Ascending aorta (tissue), 2 donors: ENCODE data around the gene GNAI2. TPM values are rescaled to one million over a fixed set of nuclear protein-coding genes. Genes with fewer than 3 reads are reported as not detected.
A peak's percentile ranks its signal among the peaks of the same experiment; 100 is the strongest.

Experiments used
- DNase-seq, 2 donors: peaks; one replicate each; pipeline ENCODE4 v3.0.0-alpha.2; 2019; ENCODE audit warnings: low spot score in 2 of 2
- H3K27ac ChIP-seq, 2 donors: fragments of 200-600 bp; sonication (generic); one replicate each; pipeline ENCODE4 v1.5.1; 2016 to 2017; ENCODE audit warnings: mild to moderate bottlenecking in 1 of 2
- H3K27me3 ChIP-seq: fragments of 200-600 bp; sonication (generic); one replicate; pipeline ENCODE4 v1.5.1; 2017
- H3K36me3 ChIP-seq, 2 donors: fragments of 200-600 bp; sonication (generic); one replicate each; pipeline ENCODE4 v1.5.1; 2016
- H3K4me1 ChIP-seq, 2 donors: fragments of 200-600 bp; sonication (generic); one replicate each; pipeline ENCODE4 v1.5.1; 2016 to 2017; ENCODE audit warnings: mild to moderate bottlenecking in 1 of 2
- H3K4me3 ChIP-seq, 2 donors: fragments of 200-600 bp; sonication (generic); one replicate each; pipeline ENCODE4 v1.5.1; 2016 to 2017; ENCODE audit warnings: mild to moderate bottlenecking in 1 of 2
- H3K9me3 ChIP-seq, 2 donors: fragments of 200-600 bp; sonication (generic); one replicate each; pipeline ENCODE4 v1.5.1; 2016
- CTCF ChIP-seq, 3 experiments: fragments of 200-600 bp in 2 of 3; fragments of 450-650 bp in 1 of 3; sonication (generic) in 2 of 3; IDR thresholded peaks; one replicate each; pipeline ENCODE4 v1.5.1; 2016 to 2019; ENCODE audit warnings: antibody characterized with exemption in 3 of 3, mild to moderate bottlenecking in 1 of 3, moderate library complexity in 1 of 3
- intact Hi-C: fragments of 100-400 bp; cut with DNase I; formaldehyde crosslinking; loops from one replicate; pipeline ENCODE4 v1.15.1; 2023
- total RNA-seq: library from RNA; depleted of rRNA; stranded (reverse); fragments of >200 nt; gene quantifications from one replicate; pipeline ENCODE4 v1.1.0, GENCODE V29; 2016

The GNAI2 gene
- total RNA-seq, 1 donor from 2014 or later = 283 TPM

- no peak for DNase-seq
- H3K4me1 ChIP-seq = peaks cover 16 to 35% of the 10 kb centered on the region in 2 donors
- no peaks in the 10 kb centered on the region for H3K9me3 ChIP-seq
- H3K27ac ChIP-seq = peak overlapping the region; percentile 51 to 92
- H3K27me3 ChIP-seq = no peaks in the 10 kb centered on the region
- intact Hi-C loops = no loop called here
- H3K36me3 ChIP-seq = peaks cover 52 to 56% of the 10 kb centered on the region in 2 donors
- H3K4me3 ChIP-seq = no peak overlapping the region
- TF ChIP-seq CTCF (IDR thresholded peaks at IDR 0.05) = peak; percentile 27 to 44 (median 41)
These were observed 21.2 kb downstream of the GNAI2 start for GRCh38 chr3:50256978-50257890.

- H3K36me3 ChIP-seq = peaks cover 43 to 47% of the 10 kb centered on the region in 2 donors
- intact Hi-C loops = no loop called here
- peak overlapping the region; percentile 39 to 51 for H3K27ac ChIP-seq
- TF ChIP-seq CTCF (IDR thresholded peaks at IDR 0.05) = no peak
- H3K4me1 ChIP-seq = peaks cover 16 to 35% of the 10 kb centered on the region in 2 donors
- no peak for DNase-seq
- no peaks in the 10 kb centered on the region for H3K9me3 ChIP-seq
- H3K27me3 ChIP-seq = no peaks in the 10 kb centered on the region
- H3K4me3 ChIP-seq = no peak overlapping the region
These were observed 22.2 kb downstream of the GNAI2 start for GRCh38 chr3:50258029-50258680.

GRCh38 chr3:50258979-50259378 is 23.0 kb downstream of the GNAI2 start:
- H3K36me3 ChIP-seq = peaks cover 40% of the 10 kb centered on the region in 2 donors
- intact Hi-C loops = no loop called here
- no peaks in the 10 kb centered on the region for H3K27me3 ChIP-seq
- peak overlapping the region; percentile 97 to 99 for H3K27ac ChIP-seq
- no peak for TF ChIP-seq CTCF (IDR thresholded peaks at IDR 0.05)
- no peak overlapping the region for H3K4me3 ChIP-seq
- no peaks in the 10 kb centered on the region for H3K9me3 ChIP-seq
- DNase-seq = no peak
- peaks cover 18 to 40% of the 10 kb centered on the region in 2 donors for H3K4me1 ChIP-seq

GRCh38 chr3:50259432-50260026 is 23.5 kb downstream of the GNAI2 start:
- Histone ChIP-seq H3K4me3 (peak overlapping the region in 1 of 2 donors; percentile 70), H3K9me3 (no peaks in the 10 kb centered on the region), H3K27ac (peak overlapping the region; percentile 97 to 99), H3K27me3 (no peaks in the 10 kb centered on the region), H3K36me3 (peaks cover 36 to 40% of the 10 kb centered on the region in 2 donors), H3K4me1 (peaks cover 18 to 39% of the 10 kb centered on the region in 2 donors)
- intact Hi-C loops = loop anchor here (1.0 to 2.0 kb wide), 2 partner anchors 14 to 69 kb away; partner anchors contain the start of gene TUSC2
- TF ChIP-seq CTCF (IDR thresholded peaks at IDR 0.05) = no peak
- DNase-seq = no peak
